ENCODE data around the gene VWA2. TPM values are rescaled to one million over a fixed set of nuclear protein-coding genes. Genes with fewer than 3 reads are reported as not detected.

The VWA2 gene
- polyA plus RNA-seq, 3 donors = 2.5 to 3.2 (median 2.8) TPM

GRCh38 chr10:114340816-114341215 is 101.8 kb downstream of the VWA2 start:
- no peak for DNase-seq

Other genes starting within 250 kb of the VWA2 start
- gene ADRB1, start 195.4 kb upstream of the VWA2 start, polyA plus RNA-seq (ENCODE audit: insufficient read length in 3 of 3) = under 1 TPM in 1 of 3 donors, not detected in 2; 0.10 TPM
- 10 to 100 TPM; 19.6 to 33.2 (median 25.0) TPM for gene CCDC186, start 65.1 kb upstream of the VWA2 start, polyA plus RNA-seq (ENCODE audit: insufficient read length in 3 of 3)
- under 1 TPM in 1 of 3 donors, not detected in 2; 0.04 TPM for gene TDRD1, start 59.9 kb upstream of the VWA2 start, polyA plus RNA-seq (ENCODE audit: insufficient read length in 3 of 3)
- 10 to 100 TPM; 40.1 to 45.6 (median 42.1) TPM for gene AFAP1L2, start 165.2 kb downstream of the VWA2 start, polyA plus RNA-seq (ENCODE audit: insufficient read length in 3 of 3)

All from renal pelvis (tissue), 4 donors.